Transverse colon (tissue), 4 donors: Measurements from ENCODE around the gene MOV10L1. TPM values are rescaled to one million over a fixed set of nuclear protein-coding genes. Genes with fewer than 3 reads are reported as not detected.

Experiments used
- DNase-seq: peaks from one replicate; pipeline ENCODE4 v3.0.0-alpha.2; 2019
- H3K27ac ChIP-seq, 4 donors: fragments of 200-600 bp; sonication (generic); 2 replicates each; pipeline ENCODE4 v1.5.1; 2016 to 2018; ENCODE audit warnings: inconsistent platforms in 4 of 4
- H3K27me3 ChIP-seq: fragments of 200-600 bp; sonication (generic); 2 replicates; pipeline ENCODE4 v1.5.1; 2017; ENCODE audit warnings: inconsistent platforms
- H3K36me3 ChIP-seq, 4 donors: fragments of 200-600 bp; sonication (generic); 2 replicates each; pipeline ENCODE4 v1.5.1; 2017 to 2019; ENCODE audit warnings: inconsistent platforms in 4 of 4
- H3K4me1 ChIP-seq, 4 donors: fragments of 200-600 bp; sonication (generic); 2 replicates each; pipeline ENCODE4 v1.5.1; 2017 to 2020; ENCODE audit warnings: inconsistent platforms in 4 of 4
- H3K4me3 ChIP-seq, 4 donors: fragments of 200-600 bp; sonication (generic); 1 replicate in 1 of 4; 2 replicates in 3 of 4; pipeline versions ENCODE4 v1.5.1 to v1.6.1; 2017 to 2019; ENCODE audit warnings: inconsistent platforms in 4 of 4
- H3K9me3 ChIP-seq, 2 donors: fragments of 200-600 bp; sonication (generic); 2 replicates each; pipeline ENCODE4 v1.5.1; 2017 to 2019; ENCODE audit warnings: inconsistent platforms in 2 of 2
- CTCF ChIP-seq, 5 experiments: fragments of 200-600 bp in 3 of 5; fragments of 450-650 bp in 2 of 5; sonication (generic) in 3 of 5; IDR thresholded peaks; 1 replicate in 2 of 5; 2 replicates in 3 of 5; pipeline ENCODE4 v1.5.1; 2016 to 2017; ENCODE audit warnings: antibody characterized with exemption in 5 of 5, inconsistent platforms in 3 of 5, mild to moderate bottlenecking in 2 of 5, moderate library complexity in 1 of 5
- EP300 ChIP-seq: sonication (generic); formaldehyde crosslinking; IDR thresholded peaks from one replicate; pipeline ENCODE4 v1.6.1; 2017; ENCODE audit warnings: antibody characterized with exemption, low read depth
- POLR2A ChIP-seq: fragments of 450-650 bp; IDR thresholded peaks from one replicate; pipeline ENCODE4 v1.6.1; 2016; ENCODE audit warnings: antibody characterized with exemption, mild to moderate bottlenecking, moderate library complexity
- POLR2AphosphoS5 ChIP-seq, 3 donors: sonication (generic); formaldehyde crosslinking; IDR thresholded peaks; one replicate each; pipeline ENCODE4 v1.6.1; 2016; ENCODE audit warnings: antibody characterized with exemption in 3 of 3
- WGBS, 2 donors: methylation state at CpG; one replicate each; pipeline ENCODE4 v1.1.5; 2018; ENCODE audit warnings: low coverage in 1 of 2; 5-methylcytosine and 5-hydroxymethylcytosine counted together
- in situ Hi-C, 4 donors: fragments of 200-750 bp; cut with MboI; loops; one replicate each; pipeline versions ENCODE4 v1.15.0 to v1.15.1; 2017; ENCODE audit warnings: low sequenced_read_pairs in 3 of 4, low pct_ligation_motif_present in 1 of 4, low pct_unique_long_range_greater_than_20kb in 1 of 4
- intact Hi-C: fragments of 100-400 bp; cut with DNase I; formaldehyde crosslinking; loops from one replicate; pipeline ENCODE4 v1.15.1; 2023; ENCODE audit warnings: low total_unique reads
- total RNA-seq, 4 donors: library from RNA; depleted of rRNA; stranded (reverse); fragments of >200 nt; gene quantifications; one replicate each; pipeline ENCODE4 v1.1.0, GENCODE V29; 2016

Gene MOV10L1
- total RNA-seq, 4 donors from 2014 or later: 0.20 to 0.48 (median 0.41) TPM; not detected in 1

- TF ChIP-seq CTCF (IDR thresholded peaks at IDR 0.05): no peak
- TF ChIP-seq EP300: no peak
- TF ChIP-seq POLR2AphosphoS5 (IDR thresholded peaks at IDR 0.05): no peak
- no peak for TF ChIP-seq POLR2A
- Histone ChIP-seq H3K27me3 (no peaks in the 10 kb centered on the region), H3K27ac (no peak overlapping the region), H3K36me3 (peaks cover 0 to 29% (median 2%) of the 10 kb centered on the region in 4 donors), H3K9me3 (no peaks in the 10 kb centered on the region), H3K4me3 (no peak overlapping the region), H3K4me1 (peaks cover 0 to 7% (median 1%) of the 10 kb centered on the region in 4 donors)
- intact Hi-C loops (loop anchor here (5.0 kb wide), 1 partner anchor 59 kb away; no protein-coding TSS in a partner anchor), in situ Hi-C loops (loop anchor here in 1 of 4 donors (10.0 kb wide), 1 partner anchor 66 kb away; no protein-coding TSS in a partner anchor)
- WGBS, 2 donors: 92 to 96% methylated on average over 4 to 14 of the region's 14 CpGs
- DNase-seq: no peak
Measured at GRCh38 chr22:50211147-50211546, 121.3 kb downstream of the MOV10L1 start.

Other genes with a start within 250 kb of the MOV10L1 start
- 10 to 100 TPM; 19.9 to 30.7 (median 24.9) TPM for gene ZBED4, start 236.2 kb upstream of the MOV10L1 start, total RNA-seq
- gene ALG12, start 171.6 kb upstream of the MOV10L1 start, total RNA-seq: 10 to 100 TPM; 10.1 to 24.4 (median 18.3) TPM
- gene CRELD2, start 171.4 kb upstream of the MOV10L1 start, total RNA-seq: 10 to 100 TPM; 31.0 to 37.9 (median 36.4) TPM
- gene PIM3, start 129.2 kb upstream of the MOV10L1 start, total RNA-seq: 100 to 1,000 TPM; 115 to 290 (median 147) TPM
- gene IL17REL, start 77.2 kb upstream of the MOV10L1 start, total RNA-seq: 1 to 10 TPM in 2 of 4 donors, under 1 TPM in 2; 0.32 to 2.2 (median 1.3) TPM
- gene TTLL8, start 31.7 kb upstream of the MOV10L1 start, total RNA-seq: not detected
- not detected for gene MLC1, start 4.6 kb upstream of the MOV10L1 start, total RNA-seq
- under 1 TPM in 1 of 4 donors, not detected in 3; 0.32 TPM for gene PANX2, start 80.7 kb downstream of the MOV10L1 start, total RNA-seq
- gene TRABD, start 95.9 kb downstream of the MOV10L1 start, total RNA-seq: 100 to 1,000 TPM in 1 of 4 donors, 10 to 100 TPM in 3; 40.6 to 109 (median 69.4) TPM
- 10 to 100 TPM; 27.3 to 91.3 (median 35.1) TPM for gene SELENOO, start 111.0 kb downstream of the MOV10L1 start, total RNA-seq
- 100 to 1,000 TPM in 1 of 4 donors, 10 to 100 TPM in 3; 43.8 to 110 (median 73.1) TPM for gene TUBGCP6, start 155.0 kb downstream of the MOV10L1 start, total RNA-seq
- 100 to 1,000 TPM in 2 of 4 donors, 10 to 100 TPM in 2; 66.8 to 618 (median 142) TPM for gene HDAC10, start 161.3 kb downstream of the MOV10L1 start, total RNA-seq
- 1 to 10 TPM; 1.1 to 9.4 (median 3.3) TPM for gene MAPK12, start 171.7 kb downstream of the MOV10L1 start, total RNA-seq
- 1 to 10 TPM; 1.6 to 6.4 (median 2.7) TPM for gene MAPK11, start 180.4 kb downstream of the MOV10L1 start, total RNA-seq
- 100 to 1,000 TPM; 305 to 880 (median 460) TPM for gene PLXNB2, start 217.6 kb downstream of the MOV10L1 start, total RNA-seq
- gene DENND6B, start 237.0 kb downstream of the MOV10L1 start, total RNA-seq: 10 to 100 TPM in 2 of 4 donors, 1 to 10 TPM in 2; 3.2 to 22.7 (median 8.3) TPM